ENCODE results near the gene MACROD2. TPM values are rescaled to one million over a fixed set of nuclear protein-coding genes. Genes with fewer than 3 reads are reported as not detected.

MACROD2 gene
- polyA plus RNA-seq, 1 donor (not counting 4 experiments of a cell fraction or from before 2014, with no cell fraction given) = 0.71 TPM

- Histone ChIP-seq H4K20me1 (ENCODE audit: control insufficient read depth, extremely low read depth, insufficient read depth, low read length) (no peaks in the 10 kb centered on the region), H3K36me3 (ENCODE audit: control insufficient read depth in 2 of 2, extremely low read depth in 1 of 2, insufficient read depth in 2 of 2, low read length in 2 of 2) (no peaks in the 10 kb centered on the region), H3K27ac (ENCODE audit: control insufficient read depth, insufficient read depth, low read length) (no peak overlapping the region), H3K9me3 (ENCODE audit: control insufficient read depth, low read depth, low read length) (no peaks in the 10 kb centered on the region), H3K4me2 (ENCODE audit: control insufficient read depth, extremely low read depth, insufficient read depth, low read depth, low read length) (no peak overlapping the region), H3K9me1 (ENCODE audit: control insufficient read depth, extremely low read depth, insufficient read depth, low read length) (no peaks in the 10 kb centered on the region), H3K27me3 (ENCODE audit: control insufficient read depth, extremely low read depth, insufficient read depth, low read length) (no peaks in the 10 kb centered on the region), H3K4me1 (ENCODE audit: control insufficient read depth, extremely low read depth, insufficient read depth, low read length) (no peaks in the 10 kb centered on the region), H2AFZ (ENCODE audit: control insufficient read depth, low read length) (no peak overlapping the region), H3K4me3 (ENCODE audit: control insufficient read depth in 2 of 3, extremely low read depth in 1 of 3, insufficient read depth in 2 of 3, low read depth in 1 of 3, low read length in 3 of 3) (no peak overlapping the region), H3K79me2 (ENCODE audit: control insufficient read depth, insufficient read depth, low read length) (no peaks in the 10 kb centered on the region), H3K9ac (ENCODE audit: control insufficient read depth, extremely low read depth, insufficient read depth, low read length) (no peak overlapping the region)
- FAIRE-seq = no peak
- dilution Hi-C loops (cut with MboI; ENCODE audit: extremely low pct_ligation_motif_present, low sequenced_read_pairs) = no loop called here
- TF ChIP-seq, protein P1, sequence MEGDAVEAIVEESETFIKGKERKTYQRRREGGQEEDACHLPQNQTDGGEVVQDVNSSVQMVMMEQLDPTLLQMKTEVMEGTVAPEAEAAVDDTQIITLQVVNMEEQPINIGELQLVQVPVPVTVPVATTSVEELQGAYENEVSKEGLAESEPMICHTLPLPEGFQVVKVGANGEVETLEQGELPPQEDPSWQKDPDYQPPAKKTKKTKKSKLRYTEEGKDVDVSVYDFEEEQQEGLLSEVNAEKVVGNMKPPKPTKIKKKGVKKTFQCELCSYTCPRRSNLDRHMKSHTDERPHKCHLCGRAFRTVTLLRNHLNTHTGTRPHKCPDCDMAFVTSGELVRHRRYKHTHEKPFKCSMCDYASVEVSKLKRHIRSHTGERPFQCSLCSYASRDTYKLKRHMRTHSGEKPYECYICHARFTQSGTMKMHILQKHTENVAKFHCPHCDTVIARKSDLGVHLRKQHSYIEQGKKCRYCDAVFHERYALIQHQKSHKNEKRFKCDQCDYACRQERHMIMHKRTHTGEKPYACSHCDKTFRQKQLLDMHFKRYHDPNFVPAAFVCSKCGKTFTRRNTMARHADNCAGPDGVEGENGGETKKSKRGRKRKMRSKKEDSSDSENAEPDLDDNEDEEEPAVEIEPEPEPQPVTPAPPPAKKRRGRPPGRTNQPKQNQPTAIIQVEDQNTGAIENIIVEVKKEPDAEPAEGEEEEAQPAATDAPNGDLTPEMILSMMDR (optimal IDR thresholded peaks at IDR 0.05 in 1 of 3, IDR thresholded peaks at IDR 0.05 in 1 of 3, conservative IDR thresholded peaks at IDR 0.05 in 1 of 3; ENCODE audit: extremely low read depth in 1 of 3, insufficient read depth in 2 of 3, low read length in 3 of 3) = no peak
- no peak for TF ChIP-seq EZH2 (IDR thresholded peaks at IDR 0.05; ENCODE audit: low read length)
- DNase-seq (ENCODE audit: low read depth, low spot score) = no peak
These were observed 1923.3 kb downstream of the MACROD2 start for GRCh38 chr20:15918631-15919030.

- FAIRE-seq (no peak), DNase-seq (ENCODE audit: low read depth, low spot score) (no peak)
- no peak overlapping the region for H3K27ac ChIP-seq (ENCODE audit: control insufficient read depth, insufficient read depth, low read length)
- H3K9me3 ChIP-seq (ENCODE audit: control insufficient read depth, low read depth, low read length) = no peaks in the 10 kb centered on the region
- H3K4me3 ChIP-seq (ENCODE audit: control insufficient read depth in 2 of 3, extremely low read depth in 1 of 3, insufficient read depth in 2 of 3, low read depth in 1 of 3, low read length in 3 of 3) = no peak overlapping the region
- H3K9ac ChIP-seq (ENCODE audit: control insufficient read depth, extremely low read depth, insufficient read depth, low read length) = no peak overlapping the region
- no peaks in the 10 kb centered on the region for H3K4me1 ChIP-seq (ENCODE audit: control insufficient read depth, extremely low read depth, insufficient read depth, low read length)
- TF ChIP-seq EZH2 (IDR thresholded peaks at IDR 0.05; ENCODE audit: low read length) = no peak
- TF ChIP-seq, protein P1 (optimal IDR thresholded peaks at IDR 0.05 in 1 of 3, IDR thresholded peaks at IDR 0.05 in 1 of 3, conservative IDR thresholded peaks at IDR 0.05 in 1 of 3; ENCODE audit: extremely low read depth in 1 of 3, insufficient read depth in 2 of 3, low read length in 3 of 3) = no peak
- no peaks in the 10 kb centered on the region for H3K27me3 ChIP-seq (ENCODE audit: control insufficient read depth, extremely low read depth, insufficient read depth, low read length)
- H3K36me3 ChIP-seq (ENCODE audit: control insufficient read depth in 2 of 2, extremely low read depth in 1 of 2, insufficient read depth in 2 of 2, low read length in 2 of 2) = no peaks in the 10 kb centered on the region
- H3K4me2 ChIP-seq (ENCODE audit: control insufficient read depth, extremely low read depth, insufficient read depth, low read depth, low read length) = no peak overlapping the region
- H3K9me1 ChIP-seq (ENCODE audit: control insufficient read depth, extremely low read depth, insufficient read depth, low read length) = no peaks in the 10 kb centered on the region
- H2AFZ ChIP-seq (ENCODE audit: control insufficient read depth, low read length) = no peak overlapping the region
- no peaks in the 10 kb centered on the region for H3K79me2 ChIP-seq (ENCODE audit: control insufficient read depth, insufficient read depth, low read length)
- dilution Hi-C loops (cut with MboI; ENCODE audit: extremely low pct_ligation_motif_present, low sequenced_read_pairs) = no loop called here
- no peaks in the 10 kb centered on the region for H4K20me1 ChIP-seq (ENCODE audit: control insufficient read depth, extremely low read depth, insufficient read depth, low read length)
These were observed 1923.8 kb downstream of the MACROD2 start for GRCh38 chr20:15919118-15919517.
